ENCODE results near the gene ABCC5. TPM values are rescaled to one million over a fixed set of nuclear protein-coding genes. Genes with fewer than 3 reads are reported as not detected.
A peak's percentile ranks its signal among the peaks of the same experiment; 100 is the strongest.
"Not testable (repeated sequence)": the region's sequence is repeated elsewhere in the genome, so short reads cannot be mapped to it uniquely, and the experiment has no call there.

The ABCC5 gene
- total and polyA plus RNA-seq, 3 donors from 2014 or later = 35.2 to 77.9 (median 61.5) TPM

- H3K36me3 ChIP-seq (ENCODE audit: low read depth, missing control alignments) = no peaks in the 10 kb centered on the region
- 39 to 57% methylated on average over 16 of the region's 16 CpGs for WGBS, 2 donors
- no peaks in the 10 kb centered on the region for H3K27me3 ChIP-seq
- DNase-seq = no peak
- H3K4me1 ChIP-seq = peaks cover 13% of the 10 kb centered on the region
- H3K27ac ChIP-seq = peak overlapping the region; percentile 70 to 78
- no peak for TF ChIP-seq POLR2A (IDR thresholded peaks at IDR 0.05)
- TF ChIP-seq, protein P1, sequence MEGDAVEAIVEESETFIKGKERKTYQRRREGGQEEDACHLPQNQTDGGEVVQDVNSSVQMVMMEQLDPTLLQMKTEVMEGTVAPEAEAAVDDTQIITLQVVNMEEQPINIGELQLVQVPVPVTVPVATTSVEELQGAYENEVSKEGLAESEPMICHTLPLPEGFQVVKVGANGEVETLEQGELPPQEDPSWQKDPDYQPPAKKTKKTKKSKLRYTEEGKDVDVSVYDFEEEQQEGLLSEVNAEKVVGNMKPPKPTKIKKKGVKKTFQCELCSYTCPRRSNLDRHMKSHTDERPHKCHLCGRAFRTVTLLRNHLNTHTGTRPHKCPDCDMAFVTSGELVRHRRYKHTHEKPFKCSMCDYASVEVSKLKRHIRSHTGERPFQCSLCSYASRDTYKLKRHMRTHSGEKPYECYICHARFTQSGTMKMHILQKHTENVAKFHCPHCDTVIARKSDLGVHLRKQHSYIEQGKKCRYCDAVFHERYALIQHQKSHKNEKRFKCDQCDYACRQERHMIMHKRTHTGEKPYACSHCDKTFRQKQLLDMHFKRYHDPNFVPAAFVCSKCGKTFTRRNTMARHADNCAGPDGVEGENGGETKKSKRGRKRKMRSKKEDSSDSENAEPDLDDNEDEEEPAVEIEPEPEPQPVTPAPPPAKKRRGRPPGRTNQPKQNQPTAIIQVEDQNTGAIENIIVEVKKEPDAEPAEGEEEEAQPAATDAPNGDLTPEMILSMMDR (IDR thresholded peaks at IDR 0.05) = no peak
- H3K9me3 ChIP-seq = no peaks in the 10 kb centered on the region
- intact Hi-C loops (cut with DNase I; ENCODE audit: low total_unique reads) = no loop called here
- peak overlapping the region; percentile 83 to 95 for H3K4me3 ChIP-seq
These were observed 134.2 kb downstream of the ABCC5 start for GRCh38 chr3:183883291-183884096.

GRCh38 chr3:183880121-183880520 is 137.6 kb downstream of the ABCC5 start:
- TF ChIP-seq, protein P1 (IDR thresholded peaks at IDR 0.05) = no peak
- TF ChIP-seq POLR2A (IDR thresholded peaks at IDR 0.05) = no peak
- 86 to 91% methylated on average over 9 of the region's 9 CpGs for WGBS, 2 donors
- H3K4me1 ChIP-seq = peaks cover 13% of the 10 kb centered on the region
- no peak overlapping the region for H3K4me3 ChIP-seq
- intact Hi-C loops (cut with DNase I; ENCODE audit: low total_unique reads) = no loop called here
- H3K36me3 ChIP-seq (ENCODE audit: low read depth, missing control alignments) = no peaks in the 10 kb centered on the region
- no peaks in the 10 kb centered on the region for H3K27me3 ChIP-seq
- no peak overlapping the region for H3K27ac ChIP-seq
- no peak for DNase-seq
- no peaks in the 10 kb centered on the region for H3K9me3 ChIP-seq

GRCh38 chr3:183879243-183879642 is 138.4 kb downstream of the ABCC5 start:
- H3K27me3 ChIP-seq = no peaks in the 10 kb centered on the region
- no peak overlapping the region for H3K4me3 ChIP-seq
- no peak for DNase-seq
- WGBS, 2 donors = 93 to 98% methylated on average over 2 of the region's 2 CpGs
- no peaks in the 10 kb centered on the region for H3K36me3 ChIP-seq (ENCODE audit: low read depth, missing control alignments)
- peaks cover 13% of the 10 kb centered on the region for H3K4me1 ChIP-seq
- H3K9me3 ChIP-seq = no peaks in the 10 kb centered on the region
- TF ChIP-seq POLR2A (IDR thresholded peaks at IDR 0.05) = no peak
- TF ChIP-seq, protein P1 (IDR thresholded peaks at IDR 0.05) = no peak
- H3K27ac ChIP-seq = no peak overlapping the region
- intact Hi-C loops (cut with DNase I; ENCODE audit: low total_unique reads) = no loop called here

DNA sequence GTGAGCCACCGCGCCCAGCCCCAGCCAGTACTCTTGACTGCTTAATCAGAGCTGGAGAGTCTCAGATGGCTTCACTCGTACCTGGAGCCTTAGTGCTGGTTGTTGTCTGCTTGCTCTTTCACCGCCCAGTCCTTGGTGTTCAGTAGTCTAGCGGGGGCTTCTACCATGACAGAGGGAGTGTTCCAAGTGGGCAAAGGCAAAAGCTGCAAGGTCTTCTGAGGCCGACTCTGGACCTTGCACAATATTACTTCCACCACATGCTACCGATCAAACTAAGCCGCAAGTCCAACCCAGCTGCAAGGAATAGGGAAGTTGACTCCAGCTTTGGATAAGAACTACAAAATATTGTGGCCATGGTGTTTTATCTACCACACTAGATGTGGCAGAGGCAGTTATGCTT is 139.6 kb downstream of the ABCC5 start:
- intact Hi-C loops (cut with DNase I; ENCODE audit: low total_unique reads) = no loop called here

DNA sequence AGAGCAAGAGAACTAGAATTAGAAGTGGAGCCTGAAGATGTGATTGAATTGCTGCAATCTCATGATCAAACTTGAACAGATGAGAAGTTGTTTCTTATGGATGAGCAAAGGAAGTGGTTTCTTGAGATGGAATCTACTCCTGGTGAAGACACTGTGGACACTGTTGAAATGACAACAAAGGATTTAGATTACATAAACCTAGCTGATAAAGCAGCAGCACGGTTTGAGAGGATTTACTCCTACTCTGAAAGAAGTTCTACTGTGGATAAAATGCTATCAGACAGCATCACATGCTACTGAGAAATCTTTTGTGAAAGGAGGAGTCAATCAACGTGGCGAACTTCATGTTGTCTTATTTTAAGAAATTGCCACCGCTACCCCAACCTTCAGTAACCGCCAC is 140.5 kb downstream of the ABCC5 start:
- H3K4me1 ChIP-seq; H3K27ac ChIP-seq; H3K27me3 ChIP-seq; H3K4me3 ChIP-seq; DNase-seq; H3K36me3 ChIP-seq (ENCODE audit: low read depth, missing control alignments); intact Hi-C loops (cut with DNase I; ENCODE audit: low total_unique reads); H3K9me3 ChIP-seq: not testable (repeated sequence)
- WGBS, 2 donors = 81 to 82% methylated on average over 5 of the region's 5 CpGs

More for the DNA sequence above, 139.6 kb downstream of the ABCC5 start:
- H3K27me3 ChIP-seq = no peaks in the 10 kb centered on the region
- no peak for TF ChIP-seq POLR2A (IDR thresholded peaks at IDR 0.05)
- TF ChIP-seq, protein P1 (IDR thresholded peaks at IDR 0.05) = no peak
- H3K9me3 ChIP-seq = no peaks in the 10 kb centered on the region
- WGBS, 2 donors = 86 to 97% methylated on average over 7 to 8 of the region's 8 CpGs
- no peak overlapping the region for H3K4me3 ChIP-seq
- no peaks in the 10 kb centered on the region for H3K36me3 ChIP-seq (ENCODE audit: low read depth, missing control alignments)
- DNase-seq = no peak
- H3K4me1 ChIP-seq = peaks cover 7% of the 10 kb centered on the region
- no peak overlapping the region for H3K27ac ChIP-seq
